Fibroblast of the aortic adventitia (primary cell): ENCODE data around the gene UTF1. TPM values are rescaled to one million over a fixed set of nuclear protein-coding genes. Genes with fewer than 3 reads are reported as not detected.
"Not testable (repeated sequence)": the region's sequence is repeated elsewhere in the genome, so short reads cannot be mapped to it uniquely, and the experiment has no call there.

Experiments
- DNase-seq: peaks from one replicate; pipeline ENCODE4 v3.0.0-alpha.2; 2010; ENCODE audit warnings: low read depth
- H3K4me3 ChIP-seq: 2 replicates; pipeline ENCODE4 v1.5.1; 2011; ENCODE audit warnings: low read depth, mild to moderate bottlenecking, control low read depth, low read length, moderate library complexity
- total RNA-seq: library from RNA; depleted of rRNA; stranded (reverse); fragments of >200 nt; gene quantifications from 2 replicates; pipeline ENCODE4 v1.2.3, GENCODE V29; 2012; ENCODE audit warnings: low replicate concordance
- TF ChIP-seq, protein P1 (sequence below): IDR thresholded peaks from 2 replicates; pipeline ENCODE4 v1.5.1; 2011; ENCODE audit warnings: mild to moderate bottlenecking, low read length, control low read depth, inconsistent platforms; ENCODE audit not compliant: insufficient read depth

Gene UTF1
- total RNA-seq, 1 donor, result not detected

DNA sequence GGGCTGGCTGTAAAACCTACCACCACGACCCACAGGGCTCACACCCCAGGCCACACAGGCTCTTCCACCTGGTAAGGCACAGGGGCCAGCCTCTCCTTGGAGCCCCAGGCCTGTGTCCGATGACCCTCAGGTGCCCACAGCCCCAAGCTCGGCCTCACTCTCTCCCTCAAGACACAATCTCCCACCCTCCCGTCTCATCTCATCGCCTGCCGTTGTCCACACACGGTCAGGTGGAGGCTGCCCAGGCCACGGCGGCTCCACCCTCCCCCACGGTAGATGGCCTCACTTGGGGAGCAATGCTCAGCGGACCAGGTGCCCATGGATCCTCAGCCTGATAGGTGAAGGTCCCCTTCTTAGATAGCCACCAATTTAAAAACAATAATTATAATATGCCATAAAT lies 8.7 kb upstream of the UTF1 start:
- no peak for DNase-seq
- TF ChIP-seq, protein P1, sequence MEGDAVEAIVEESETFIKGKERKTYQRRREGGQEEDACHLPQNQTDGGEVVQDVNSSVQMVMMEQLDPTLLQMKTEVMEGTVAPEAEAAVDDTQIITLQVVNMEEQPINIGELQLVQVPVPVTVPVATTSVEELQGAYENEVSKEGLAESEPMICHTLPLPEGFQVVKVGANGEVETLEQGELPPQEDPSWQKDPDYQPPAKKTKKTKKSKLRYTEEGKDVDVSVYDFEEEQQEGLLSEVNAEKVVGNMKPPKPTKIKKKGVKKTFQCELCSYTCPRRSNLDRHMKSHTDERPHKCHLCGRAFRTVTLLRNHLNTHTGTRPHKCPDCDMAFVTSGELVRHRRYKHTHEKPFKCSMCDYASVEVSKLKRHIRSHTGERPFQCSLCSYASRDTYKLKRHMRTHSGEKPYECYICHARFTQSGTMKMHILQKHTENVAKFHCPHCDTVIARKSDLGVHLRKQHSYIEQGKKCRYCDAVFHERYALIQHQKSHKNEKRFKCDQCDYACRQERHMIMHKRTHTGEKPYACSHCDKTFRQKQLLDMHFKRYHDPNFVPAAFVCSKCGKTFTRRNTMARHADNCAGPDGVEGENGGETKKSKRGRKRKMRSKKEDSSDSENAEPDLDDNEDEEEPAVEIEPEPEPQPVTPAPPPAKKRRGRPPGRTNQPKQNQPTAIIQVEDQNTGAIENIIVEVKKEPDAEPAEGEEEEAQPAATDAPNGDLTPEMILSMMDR, result no peak
- no peak overlapping the region for H3K4me3 ChIP-seq

DNA sequence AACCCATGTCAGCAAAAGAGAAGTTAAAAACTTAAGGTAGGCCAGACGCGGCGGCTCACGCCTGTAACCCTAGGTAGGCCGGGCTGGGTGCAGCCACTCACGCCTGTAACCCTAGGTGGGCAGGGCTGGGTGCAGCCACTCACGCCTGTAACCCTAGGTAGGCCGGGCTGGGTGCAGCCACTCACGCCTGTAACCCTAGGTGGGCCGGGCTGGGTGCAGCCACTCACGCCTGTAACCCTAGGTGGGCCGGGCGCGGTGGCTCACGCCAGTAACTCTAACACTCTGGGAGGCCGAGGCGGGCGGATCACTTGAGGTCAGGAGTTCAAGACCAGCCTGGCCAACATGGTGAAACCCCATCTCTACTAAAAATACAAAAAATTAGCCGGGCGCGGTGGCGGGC lies 8.3 kb upstream of the UTF1 start:
- not testable (repeated sequence) for DNase-seq, H3K4me3 ChIP-seq

DNA sequence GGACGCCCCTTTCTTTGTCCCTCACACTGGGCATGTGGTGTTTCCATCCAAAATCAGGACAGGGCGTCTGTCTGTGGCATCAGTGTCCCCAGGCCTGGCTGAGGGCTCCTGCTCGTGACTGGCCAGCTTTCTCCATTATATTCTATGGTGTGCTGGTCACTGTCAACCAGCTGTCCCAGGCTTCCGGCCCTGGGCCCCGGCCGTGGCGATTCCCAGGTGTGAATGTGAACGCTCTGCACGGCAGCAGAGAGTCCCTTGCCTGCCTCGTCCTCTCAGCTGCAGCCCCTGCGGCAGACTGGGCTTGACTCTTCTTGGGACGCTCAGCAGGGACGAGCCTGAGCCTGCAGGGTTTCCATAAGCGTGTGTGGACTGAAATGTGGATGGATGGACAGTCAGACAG lies 5.9 kb upstream of the UTF1 start:
- H3K4me3 ChIP-seq, result no peak overlapping the region
- TF ChIP-seq, protein P1, result no peak
- no peak for DNase-seq

DNA sequence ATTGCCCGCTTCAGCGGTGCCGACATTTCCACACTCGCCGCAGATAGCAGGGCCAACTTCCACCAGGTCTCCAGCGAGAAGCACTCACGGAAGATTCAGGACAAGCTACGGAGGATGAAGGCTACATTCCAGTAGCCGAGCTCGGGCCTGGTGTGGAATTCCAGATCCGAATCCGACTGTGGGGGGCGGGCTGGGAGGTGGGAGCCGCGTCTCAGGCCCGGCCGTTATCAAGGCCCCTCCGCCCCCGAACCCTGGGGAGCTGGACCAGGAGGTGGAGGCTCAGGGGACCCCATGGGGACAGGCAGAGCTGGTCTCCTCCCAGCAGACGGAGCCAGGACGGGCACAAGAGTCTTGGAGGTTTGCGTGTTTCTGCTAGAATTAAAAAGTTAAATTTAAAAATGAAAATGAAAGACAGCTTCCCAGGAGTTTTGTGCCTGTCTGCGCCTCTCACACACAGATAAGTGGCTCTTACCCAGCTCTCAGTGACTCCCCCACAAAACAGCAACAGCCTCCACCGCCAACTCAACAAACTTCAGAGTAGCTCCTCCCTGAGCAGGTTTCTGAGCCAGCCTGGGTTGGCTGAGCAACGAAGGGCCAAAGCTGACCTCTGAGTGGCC lies 5.2 kb upstream of the UTF1 start:
- peak; percentile 18 for DNase-seq
- TF ChIP-seq, protein P1, result no peak
- H3K4me3 ChIP-seq, result no peak overlapping the region

DNA sequence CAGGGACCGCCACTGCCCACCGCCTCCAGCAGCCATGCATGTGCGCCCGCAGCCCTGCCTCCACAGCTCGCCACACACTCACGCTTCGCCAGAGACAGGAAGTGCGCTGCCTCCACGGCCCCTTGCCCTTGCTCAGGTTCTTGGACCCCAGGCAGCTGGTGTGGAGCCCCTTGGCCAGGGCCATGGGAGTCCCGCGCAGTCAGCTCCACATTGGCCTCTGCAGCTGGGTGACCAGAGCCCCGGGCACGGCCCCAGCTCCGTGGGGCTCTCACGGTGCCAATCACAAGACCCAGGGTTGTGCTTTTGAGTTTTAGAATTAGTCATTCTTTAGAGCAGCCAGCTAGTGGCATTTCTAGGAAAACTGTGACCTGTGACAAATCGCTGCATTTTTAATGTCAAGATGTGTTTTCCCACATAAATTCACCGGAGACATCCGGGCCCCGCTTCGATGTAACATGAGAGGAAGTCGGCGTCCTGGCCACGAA lies 4.3 kb upstream of the UTF1 start:
- no peak for DNase-seq
- H3K4me3 ChIP-seq, result no peak overlapping the region
- TF ChIP-seq, protein P1, result no peak

DNA sequence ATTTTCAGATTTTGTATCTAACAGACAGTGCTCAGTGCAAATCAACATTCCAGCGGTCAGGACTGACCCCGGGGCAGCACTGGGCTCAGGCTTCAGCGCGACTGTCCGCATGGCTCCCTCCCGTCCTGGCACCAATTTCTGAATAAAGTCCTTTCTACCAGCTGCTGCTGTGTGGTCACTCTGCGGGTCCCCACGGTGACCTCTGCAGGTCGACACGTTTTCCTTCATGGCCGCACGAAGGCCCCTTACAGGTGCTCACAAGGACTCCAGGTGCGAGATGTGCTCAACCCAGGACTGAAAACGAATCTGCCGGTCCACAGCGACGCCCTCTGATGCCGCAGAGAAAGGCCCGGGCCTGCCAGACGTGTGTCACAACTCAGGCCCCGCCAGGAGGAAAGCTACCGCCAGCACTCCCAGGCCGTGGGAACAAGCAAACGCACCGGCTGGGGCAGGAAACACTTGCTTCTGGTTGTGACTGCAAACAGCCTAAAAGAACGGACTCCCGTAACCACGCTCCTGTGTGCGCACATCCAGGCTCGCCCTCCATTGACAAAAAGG lies 3.7 kb upstream of the UTF1 start:
- no peak overlapping the region for H3K4me3 ChIP-seq
- TF ChIP-seq, protein P1, result no peak
- no peak for DNase-seq

DNA sequence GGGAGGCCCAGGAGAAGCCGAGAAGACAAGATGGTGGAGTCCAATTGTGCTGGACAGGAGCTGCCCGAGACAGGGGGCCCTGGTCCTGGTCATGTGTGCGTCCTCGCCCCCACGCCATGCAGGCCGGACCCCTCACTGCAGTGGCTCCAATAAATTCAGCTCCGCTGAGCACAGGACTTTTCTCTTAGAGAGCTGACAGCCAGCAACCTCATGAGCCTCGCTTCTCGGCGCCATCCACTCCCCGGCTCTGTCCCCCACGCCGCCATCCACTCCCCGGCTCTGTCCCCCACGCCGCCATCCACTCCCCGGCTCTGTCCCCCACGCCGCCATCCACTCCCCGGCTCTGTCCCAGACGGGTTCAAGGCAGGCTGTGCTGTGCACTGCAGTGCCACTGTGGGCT lies 2.8 kb upstream of the UTF1 start:
- TF ChIP-seq, protein P1, result no peak
- H3K4me3 ChIP-seq, result no peak overlapping the region
- no peak for DNase-seq
